Coronary artery (tissue), 2 donors: ENCODE data around the gene MLYCD.
"Not testable (repeated sequence)": the region's sequence is repeated elsewhere in the genome, so short reads cannot be mapped to it uniquely, and the experiment has no call there.

ENCODE experiments used
- DNase-seq: peaks from one replicate; pipeline ENCODE4 v3.0.0-alpha.2; 2017; ENCODE audit warnings: low spot score
- H3K27ac ChIP-seq, 2 donors: fragments of 200-600 bp; sonication (generic); one replicate each; pipeline ENCODE4 v1.5.1; 2016 to 2019
- H3K4me3 ChIP-seq: fragments of 200-600 bp; sonication (generic); 2 replicates; pipeline ENCODE4 v1.5.1; 2016; ENCODE audit warnings: mild to moderate bottlenecking, moderate library complexity
- CTCF ChIP-seq: fragments of 200-600 bp; sonication (generic); IDR thresholded peaks from one replicate; pipeline ENCODE4 v1.5.1; 2019; ENCODE audit warnings: antibody characterized with exemption

MLYCD gene

GRCh38 chr16:83940119-83940518 lies 41.2 kb downstream of the MLYCD start:
- TF ChIP-seq CTCF, result no peak

DNA sequence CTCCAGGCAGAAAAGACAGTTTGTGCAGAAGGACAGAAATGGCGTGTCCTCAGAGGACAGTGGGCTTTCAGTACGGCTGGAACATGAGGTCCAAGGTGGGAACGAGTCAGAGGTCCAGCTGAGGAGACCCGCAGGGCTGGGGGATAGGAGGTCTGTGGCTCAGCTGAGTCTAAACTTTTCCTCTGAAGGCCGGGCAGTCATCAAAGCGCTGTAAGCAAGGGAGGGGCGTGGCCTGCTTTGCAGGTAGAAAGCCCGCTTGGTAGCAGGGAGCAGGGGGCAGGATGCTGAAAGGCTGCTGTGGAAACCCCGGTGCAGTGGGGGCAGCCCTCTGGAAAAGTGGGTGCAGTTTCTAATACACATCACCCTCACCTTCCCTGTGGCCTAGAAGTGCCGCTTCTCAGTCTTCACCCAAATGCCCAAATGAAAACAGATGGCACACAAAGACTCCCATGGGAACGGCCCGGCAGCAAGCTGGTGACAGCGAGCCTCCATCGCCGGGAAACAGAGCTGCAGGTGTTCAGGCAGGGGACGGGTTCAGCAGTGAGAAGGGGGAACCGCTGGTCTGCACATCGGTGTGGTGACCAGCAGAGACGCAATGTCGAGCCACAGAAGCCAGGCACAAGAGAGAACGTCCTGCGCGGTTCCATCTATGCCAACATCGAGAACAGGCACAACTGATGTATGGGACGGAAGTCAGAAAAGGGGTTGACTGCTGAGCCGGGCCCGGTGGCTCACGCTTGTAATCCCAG lies 41.9 kb downstream of the MLYCD start:
- DNase-seq, result no peak
- no peak overlapping the region for H3K4me3 ChIP-seq
- no peak overlapping the region for H3K27ac ChIP-seq
- TF ChIP-seq CTCF, result no peak

More at GRCh38 chr16:83940119-83940518, 41.2 kb downstream of the MLYCD start:
- no peak overlapping the region for H3K27ac ChIP-seq
- no peak overlapping the region for H3K4me3 ChIP-seq
- no peak for DNase-seq

- not testable (repeated sequence) for DNase-seq, H3K4me3 ChIP-seq, H3K27ac ChIP-seq
Measured at GRCh38 chr16:83941546-83941945, 42.6 kb downstream of the MLYCD start.

DNA sequence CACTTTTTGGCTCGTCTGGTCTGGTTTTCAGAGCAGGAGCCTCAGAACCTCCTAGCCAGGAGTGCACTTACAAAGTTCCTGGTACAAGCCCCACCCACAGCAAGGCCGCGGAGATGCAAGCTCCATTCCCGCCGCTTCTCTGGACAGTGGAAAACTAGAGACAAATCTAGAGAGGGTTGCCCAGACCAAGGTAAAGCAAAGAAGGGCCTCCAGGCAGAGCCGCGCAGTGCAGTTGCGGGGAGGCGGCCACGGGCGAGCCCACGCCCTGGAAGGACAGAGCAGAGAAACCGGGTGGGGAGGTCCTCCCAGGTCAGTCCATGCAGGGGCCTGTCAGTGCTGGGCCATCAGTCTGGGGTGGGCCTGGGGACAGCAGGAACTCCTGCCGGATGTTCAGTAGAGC lies 43.2 kb downstream of the MLYCD start:
- DNase-seq, result no peak
- no peak for TF ChIP-seq CTCF
- Histone ChIP-seq H3K27ac (no peak overlapping the region), H3K4me3 (no peak overlapping the region)

DNA sequence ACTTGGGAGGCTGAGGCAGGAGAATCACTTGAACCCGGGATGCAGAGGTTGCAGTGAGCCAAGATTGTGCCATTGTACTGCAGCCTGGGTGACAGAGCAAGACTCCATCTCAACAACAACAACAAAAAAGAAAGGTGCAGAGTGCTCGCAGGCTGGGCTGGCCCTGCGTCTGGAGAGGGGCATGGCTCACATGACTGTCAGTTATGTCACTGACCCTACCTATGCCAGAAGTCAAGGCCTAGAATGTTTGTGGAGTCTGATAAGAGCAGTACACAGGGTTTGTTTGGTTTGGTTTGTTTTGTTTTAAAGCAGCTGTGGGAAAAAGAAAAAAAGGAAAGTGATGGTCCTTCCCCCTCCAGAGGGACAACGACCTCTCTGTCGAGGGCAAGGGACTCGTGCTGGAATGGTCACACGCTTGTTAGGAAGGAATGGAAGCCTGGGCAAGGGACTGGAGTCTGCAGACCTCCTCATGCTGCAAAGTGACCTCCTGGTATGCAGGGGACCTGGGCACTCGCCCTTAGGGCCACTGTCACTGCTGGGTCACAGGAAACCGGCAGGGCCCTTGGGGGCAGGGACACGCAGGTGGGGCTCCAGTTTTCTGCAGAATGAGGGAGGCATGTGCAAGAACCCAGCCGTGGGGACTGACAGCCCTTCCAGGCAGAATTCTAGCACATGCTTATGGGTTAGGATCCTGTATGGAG lies 44.0 kb downstream of the MLYCD start:
- no peak overlapping the region for H3K4me3 ChIP-seq
- DNase-seq, result no peak
- no peak for TF ChIP-seq CTCF
- H3K27ac ChIP-seq, result no peak overlapping the region

- Histone ChIP-seq H3K4me3 (no peak overlapping the region), H3K27ac (no peak overlapping the region)
- no peak for TF ChIP-seq CTCF
- DNase-seq, result no peak
Measured at GRCh38 chr16:83943516-83944050, 44.7 kb downstream of the MLYCD start.

GRCh38 chr16:83945587-83945986 lies 46.7 kb downstream of the MLYCD start:
- no peak overlapping the region for H3K27ac ChIP-seq
- no peak for DNase-seq
- no peak for TF ChIP-seq CTCF
- H3K4me3 ChIP-seq, result no peak overlapping the region
